HG02763 (cell line): Measurements from ENCODE around the gene USP31.

Experiments used
- ATAC-seq: cut with Tn5 transposase; IDR thresholded peaks from one replicate; pipeline ENCODE4 v1.9.1; 2021; ENCODE audit warnings: mild to moderate bottlenecking, moderate library complexity; ENCODE audit not compliant: unreplicated experiment

The USP31 gene

GRCh38 chr16:23149267-23149992, at the start of gene USP31:
USP31 (minus strand) TSS chr16:23149452; CDS start chr16:23149270, 182 bp downstream.
- ATAC-seq: peak; percentile 94

GRCh38 chr16:23196539-23196938, 47.3 kb upstream of the USP31 start:
- ATAC-seq: no peak

GRCh38 chr16:23195366-23195978, 46.2 kb upstream of the USP31 start:
- ATAC-seq: no peak

- ATAC-seq: no peak
Measured at GRCh38 chr16:23194497-23195221, 45.4 kb upstream of the USP31 start.

- ATAC-seq: no peak
Measured at GRCh38 chr16:23188911-23189310, 39.7 kb upstream of the USP31 start.

- no peak for ATAC-seq
Measured at GRCh38 chr16:23187341-23187740, 38.1 kb upstream of the USP31 start.

- no peak for ATAC-seq
Measured at GRCh38 chr16:23186171-23186570, 36.9 kb upstream of the USP31 start.

- ATAC-seq: no peak
Measured at GRCh38 chr16:23185656-23186055, 36.4 kb upstream of the USP31 start.

GRCh38 chr16:23183543-23183862, 34.3 kb upstream of the USP31 start:
- ATAC-seq: no peak

- ATAC-seq: peak; percentile 8
Measured at GRCh38 chr16:23182679-23183542, 33.7 kb upstream of the USP31 start, which contains the start of gene SCNN1G. SCNN1G (plus strand) TSS chr16:23182745; CDS start chr16:23186272, 3,527 bp downstream.

GRCh38 chr16:23182206-23182678, 33.0 kb upstream of the USP31 start:
- ATAC-seq: peak; percentile 89

GRCh38 chr16:23181506-23181905, 32.3 kb upstream of the USP31 start:
- ATAC-seq: no peak

- ATAC-seq: no peak
Measured at GRCh38 chr16:23175651-23176050, 26.4 kb upstream of the USP31 start.

GRCh38 chr16:23174622-23175021, 25.4 kb upstream of the USP31 start:
- no peak for ATAC-seq

- ATAC-seq: no peak
Measured at GRCh38 chr16:23172994-23173393, 23.7 kb upstream of the USP31 start.

- ATAC-seq: no peak
Measured at GRCh38 chr16:23172583-23172982, 23.3 kb upstream of the USP31 start.

GRCh38 chr16:23164736-23165135, 15.5 kb upstream of the USP31 start:
- no peak for ATAC-seq

GRCh38 chr16:23163921-23164320, 14.7 kb upstream of the USP31 start:
- no peak for ATAC-seq

- no peak for ATAC-seq
Measured at GRCh38 chr16:23160574-23160973, 11.3 kb upstream of the USP31 start.

- no peak for ATAC-seq
Measured at GRCh38 chr16:23160082-23160481, 10.8 kb upstream of the USP31 start.

GRCh38 chr16:23158114-23158513, 8.9 kb upstream of the USP31 start:
- ATAC-seq: no peak
